Astrocyte (in vitro differentiated cells and primary cell): ENCODE results near the gene NKAIN4. TPM values are rescaled to one million over a fixed set of nuclear protein-coding genes. Genes with fewer than 3 reads are reported as not detected.

Source experiments
- DNase-seq: peaks from one replicate; pipeline ENCODE4 v3.0.0-alpha.2; 2010; ENCODE audit warnings: low read depth
- FAIRE-seq: peaks from 2 replicates; lab custom pipeline; 2011; peaks lifted over from hg19 to GRCh38; lab: Jason Lieb, UNC
- H2AFZ ChIP-seq: 2 replicates; pipeline ENCODE4 v1.6.0; 2012; ENCODE audit warnings: low read depth, low read length, inconsistent platforms
- H3K27ac ChIP-seq: 2 replicates; pipeline ENCODE4 v1.5.1; 2011; ENCODE audit warnings: low read depth, low read length, inconsistent platforms
- H3K27me3 ChIP-seq: 2 replicates; pipeline ENCODE4 v1.6.0; 2011; ENCODE audit warnings: low read length, inconsistent platforms; ENCODE audit not compliant: insufficient read depth
- H3K36me3 ChIP-seq: 2 replicates; pipeline ENCODE4 v1.5.1; 2011; ENCODE audit warnings: low read length, inconsistent platforms; ENCODE audit not compliant: insufficient read depth
- H3K4me1 ChIP-seq: 2 replicates; pipeline ENCODE4 v1.5.1; 2011; ENCODE audit warnings: low read length, inconsistent platforms; ENCODE audit not compliant: insufficient read depth
- H3K4me2 ChIP-seq: 2 replicates; pipeline ENCODE4 v1.6.0; 2012; ENCODE audit warnings: low read length, inconsistent platforms
- H3K4me3 ChIP-seq: 2 replicates; pipeline ENCODE4 v1.5.1; 2011; ENCODE audit warnings: low read depth, mild to moderate bottlenecking, low read length, inconsistent platforms; ENCODE audit not compliant: insufficient read depth
- H3K79me2 ChIP-seq: 2 replicates; pipeline ENCODE4 v1.6.0; 2012; ENCODE audit warnings: mild to moderate bottlenecking, low read length, inconsistent platforms; ENCODE audit not compliant: insufficient read depth
- H3K9ac ChIP-seq: 2 replicates; pipeline ENCODE4 v1.6.0; 2012; ENCODE audit warnings: mild to moderate bottlenecking, low read length, inconsistent platforms
- H3K9me3 ChIP-seq: 2 replicates; pipeline ENCODE4 v1.5.1; 2012; ENCODE audit warnings: low read depth, mild to moderate bottlenecking, low read length, inconsistent platforms; ENCODE audit not compliant: insufficient read depth
- H4K20me1 ChIP-seq: 2 replicates; pipeline ENCODE4 v1.6.0; 2012; ENCODE audit warnings: low read length, inconsistent platforms; ENCODE audit not compliant: insufficient read depth
- H3K27ac Mint-ChIP-seq: one replicate; pipeline ENCODE4 v1.8.0; 2021; ENCODE audit warnings: mild to moderate bottlenecking, mixed read lengths; ENCODE audit not compliant: unreplicated experiment
- H3K27me3 Mint-ChIP-seq: one replicate; pipeline ENCODE4 v1.8.0; 2021; ENCODE audit warnings: low read depth, mixed read lengths; ENCODE audit not compliant: unreplicated experiment
- H3K36me3 Mint-ChIP-seq: one replicate; pipeline ENCODE4 v1.8.0; 2021; ENCODE audit warnings: low read depth, mixed read lengths; ENCODE audit not compliant: unreplicated experiment
- H3K4me1 Mint-ChIP-seq: one replicate; pipeline ENCODE4 v1.8.0; 2021; ENCODE audit warnings: low read depth, mixed read lengths; ENCODE audit not compliant: unreplicated experiment
- H3K4me3 Mint-ChIP-seq: one replicate; pipeline ENCODE4 v1.8.0; 2021; ENCODE audit warnings: mild to moderate bottlenecking, moderate library complexity, mixed read lengths; ENCODE audit not compliant: unreplicated experiment
- H3K9me3 Mint-ChIP-seq: one replicate; pipeline ENCODE4 v1.8.0; 2021; ENCODE audit warnings: mild to moderate bottlenecking, mixed read lengths; ENCODE audit not compliant: unreplicated experiment
- EZH2 ChIP-seq: IDR thresholded peaks from 2 replicates; pipeline ENCODE4 v1.6.1; 2012; ENCODE audit warnings: mild to moderate bottlenecking, low read length, inconsistent platforms; ENCODE audit not compliant: insufficient read depth
- total RNA-seq: library from RNA; stranded (reverse); gene quantifications from 2 replicates; pipeline ENCODE4 v1.2.1, GENCODE V29; 2021
- TF ChIP-seq, protein P1 (sequence below): IDR thresholded peaks from 2 replicates; pipeline ENCODE4 v1.5.1; 2011; ENCODE audit warnings: low read depth, mild to moderate bottlenecking, inconsistent platforms, low read length, moderate library complexity; ENCODE audit not compliant: insufficient read depth

NKAIN4 gene
- total RNA-seq, 1 donor from 2014 or later, result 162 TPM

DNA sequence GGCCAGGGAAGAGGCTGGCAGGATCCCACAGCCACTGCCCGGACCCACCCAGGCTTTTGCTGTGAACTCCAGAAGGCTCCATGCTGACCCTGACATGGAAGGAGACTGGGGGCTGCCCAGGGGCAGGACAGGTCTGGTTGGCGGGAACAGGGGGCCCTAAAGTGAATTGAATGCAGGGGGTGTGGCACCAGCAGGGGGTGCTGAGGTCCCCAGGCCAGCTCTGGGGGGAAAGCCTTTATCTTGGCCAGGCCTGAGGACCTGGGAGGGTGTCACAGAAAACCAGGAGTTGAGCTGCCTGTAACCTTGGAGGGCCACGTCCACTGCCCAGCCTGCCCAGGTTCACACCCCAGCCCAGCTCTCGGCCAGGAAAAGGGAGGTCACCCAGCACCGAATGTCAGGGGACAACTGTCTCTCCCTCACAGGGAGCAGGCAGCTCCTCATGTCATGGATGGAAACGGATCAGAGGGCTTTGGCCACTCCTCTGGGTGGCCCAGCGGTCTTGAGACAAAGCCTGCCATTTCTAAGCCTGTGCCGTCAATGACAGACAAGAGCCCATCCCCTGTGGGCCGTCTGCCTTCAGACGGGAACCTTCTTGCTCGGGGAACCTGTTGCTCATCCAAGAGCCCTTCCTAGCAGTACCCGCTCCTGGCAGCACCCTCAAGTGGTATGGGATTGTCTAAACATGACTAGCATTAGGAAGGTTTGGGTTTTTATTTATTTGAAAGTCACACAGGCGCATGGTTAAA is 35.4 kb downstream of the NKAIN4 start:
- Mint-ChIP-seq H3K9me3 (no peaks in the 10 kb centered on the region), H3K27me3 (peaks cover 20% of the 10 kb centered on the region), H3K4me3 (no peak overlapping the region), H3K36me3 (peaks cover 5% of the 10 kb centered on the region), H3K4me1 (peaks cover 20% of the 10 kb centered on the region), H3K27ac (peak overlapping the region; percentile 26)
- TF ChIP-seq, protein P1, sequence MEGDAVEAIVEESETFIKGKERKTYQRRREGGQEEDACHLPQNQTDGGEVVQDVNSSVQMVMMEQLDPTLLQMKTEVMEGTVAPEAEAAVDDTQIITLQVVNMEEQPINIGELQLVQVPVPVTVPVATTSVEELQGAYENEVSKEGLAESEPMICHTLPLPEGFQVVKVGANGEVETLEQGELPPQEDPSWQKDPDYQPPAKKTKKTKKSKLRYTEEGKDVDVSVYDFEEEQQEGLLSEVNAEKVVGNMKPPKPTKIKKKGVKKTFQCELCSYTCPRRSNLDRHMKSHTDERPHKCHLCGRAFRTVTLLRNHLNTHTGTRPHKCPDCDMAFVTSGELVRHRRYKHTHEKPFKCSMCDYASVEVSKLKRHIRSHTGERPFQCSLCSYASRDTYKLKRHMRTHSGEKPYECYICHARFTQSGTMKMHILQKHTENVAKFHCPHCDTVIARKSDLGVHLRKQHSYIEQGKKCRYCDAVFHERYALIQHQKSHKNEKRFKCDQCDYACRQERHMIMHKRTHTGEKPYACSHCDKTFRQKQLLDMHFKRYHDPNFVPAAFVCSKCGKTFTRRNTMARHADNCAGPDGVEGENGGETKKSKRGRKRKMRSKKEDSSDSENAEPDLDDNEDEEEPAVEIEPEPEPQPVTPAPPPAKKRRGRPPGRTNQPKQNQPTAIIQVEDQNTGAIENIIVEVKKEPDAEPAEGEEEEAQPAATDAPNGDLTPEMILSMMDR, result no peak
- TF ChIP-seq EZH2, result no peak
- H3K4me1 ChIP-seq, result peaks cover 21% of the 10 kb centered on the region
- H3K27ac ChIP-seq, result no peak overlapping the region
- H4K20me1 ChIP-seq, result peaks cover 19% of the 10 kb centered on the region
- H3K4me3 ChIP-seq, result no peak overlapping the region
- H3K4me2 ChIP-seq, result no peak overlapping the region
- H2AFZ ChIP-seq, result no peak overlapping the region
- H3K9me3 ChIP-seq, result no peaks in the 10 kb centered on the region
- peaks cover 5% of the 10 kb centered on the region for H3K36me3 ChIP-seq
- DNase-seq (no peak), FAIRE-seq (no peak)
- no peak overlapping the region for H3K9ac ChIP-seq
- peaks cover 18% of the 10 kb centered on the region for H3K79me2 ChIP-seq
- H3K27me3 ChIP-seq, result peaks cover 7% of the 10 kb centered on the region

DNA sequence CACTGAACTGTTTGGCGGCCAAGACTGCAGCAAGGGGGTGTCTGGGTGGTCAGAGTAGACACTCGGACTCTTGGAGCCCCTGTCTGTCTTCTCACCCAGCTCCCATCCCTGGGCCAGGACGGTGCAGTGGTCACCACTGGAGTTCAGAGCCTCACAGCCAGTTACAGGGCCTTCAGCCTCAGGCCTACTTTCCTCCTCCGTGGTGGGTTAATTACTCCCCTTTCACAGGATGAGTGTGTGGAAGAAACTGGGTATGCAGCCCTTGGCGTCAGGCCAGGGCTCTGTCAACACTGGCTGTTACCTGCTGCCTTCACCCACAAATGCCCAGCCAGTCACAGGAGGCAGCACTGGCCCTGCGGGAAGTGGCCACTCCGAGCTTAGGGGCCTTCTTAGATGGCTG is 36.6 kb downstream of the NKAIN4 start:
- Histone ChIP-seq H3K27me3 (peaks cover 7% of the 10 kb centered on the region), H3K4me1 (peaks cover 23% of the 10 kb centered on the region), H3K4me3 (no peak overlapping the region), H2AFZ (no peak overlapping the region), H3K27ac (no peak overlapping the region), H3K9ac (no peak overlapping the region), H3K9me3 (no peaks in the 10 kb centered on the region), H3K4me2 (no peak overlapping the region), H3K79me2 (peaks cover 30% of the 10 kb centered on the region), H4K20me1 (peaks cover 28% of the 10 kb centered on the region), H3K36me3 (peaks cover 12% of the 10 kb centered on the region)
- no peak for TF ChIP-seq EZH2
- TF ChIP-seq, protein P1, result no peak
- FAIRE-seq, result no peak
- Mint-ChIP-seq H3K4me1 (peaks cover 23% of the 10 kb centered on the region), H3K27me3 (peaks cover 20% of the 10 kb centered on the region), H3K36me3 (peaks cover 7% of the 10 kb centered on the region), H3K27ac (no peak overlapping the region), H3K9me3 (no peaks in the 10 kb centered on the region), H3K4me3 (peak overlapping the region; percentile 81)
- DNase-seq, result no peak
